HepG2 (cell line): Measurements from ENCODE around the gene MRPL20. TPM values are rescaled to one million over a fixed set of nuclear protein-coding genes. Genes with fewer than 3 reads are reported as not detected.

ENCODE experiments used
- ATAC-seq: fragments of 200-7000 bp; cut with Tn5 transposase; 3 replicates; pipeline ENCODE4 v1.9.1; 2020; ENCODE audit warnings: mild to moderate bottlenecking, moderate library complexity
- BruUV-seq: library from RNA; stranded (reverse); fragments of 400-500 nt; replicated peaks from 2 replicates; lab custom pipeline; 2021; lab: Mats Ljungman, UMichigan
- CTCF ChIA-PET: fragments of 300-600 bp; formaldehyde crosslinking; extraction: SDS; loops from one replicate; lab custom pipeline; 2021; ENCODE audit warnings: low total read pairs, inconsistent platforms, low intra/inter-chr PET ratio; lab: Yijun Ruan, JAX
- POLR2A ChIA-PET: fragments of 350-600 bp; sonication (Branson Sonifier 250); formaldehyde crosslinking; loops from one replicate; lab custom pipeline; 2020; ENCODE audit warnings: antibody characterized with exemption, inconsistent platforms; lab: Yijun Ruan, JAX
- DNase-seq: peaks from one replicate; pipeline ENCODE4 v3.0.0-alpha.2; 2015; ENCODE audit warnings: low spot score
- FAIRE-seq: peaks from 3 replicates; lab custom pipeline; 2011; peaks lifted over from hg19 to GRCh38; lab: Jason Lieb, UNC
- H2AFZ ChIP-seq: one replicate; pipeline ENCODE4 v1.6.1; 2011; ENCODE audit warnings: low read length, inconsistent platforms
- H3K27ac ChIP-seq: fragments of 300-600 bp; 3 replicates; pipeline ENCODE4 v1.8.0; 2011; ENCODE audit warnings: mixed run types, mild to moderate bottlenecking, mixed read lengths, low read length, inconsistent platforms; ENCODE audit not compliant: insufficient read depth; ENCODE audit errors: extremely low read length
- H3K27me3 ChIP-seq, 2 experiments: fragments of 200-600 bp in 1 of 2; 2 replicates in 1 of 2; 3 replicates in 1 of 2; pipeline versions ENCODE4 v1.6.0 to v1.8.0; 2011; ENCODE audit warnings: low read length in 2 of 2, mild to moderate bottlenecking in 2 of 2, moderate library complexity in 2 of 2, inconsistent platforms in 1 of 2; ENCODE audit not compliant: insufficient read depth in 2 of 2, control insufficient read depth in 1 of 2
- H3K36me3 ChIP-seq, 2 experiments: fragments of 200-600 bp in 1 of 2; replicated peaks in 1 of 2; 2 replicates in 1 of 2; 3 replicates in 1 of 2; pipeline versions ENCODE4 v1.5.1 to v1.8.0; 2011; ENCODE audit warnings: low read length in 2 of 2, inconsistent platforms in 1 of 2; ENCODE audit not compliant: insufficient read depth in 2 of 2, control insufficient read depth in 1 of 2
- H3K4me1 ChIP-seq: 2 replicates; pipeline ENCODE4 v1.5.1; 2012; ENCODE audit warnings: low read length, inconsistent platforms; ENCODE audit not compliant: insufficient read depth
- H3K4me2 ChIP-seq: 2 replicates; pipeline ENCODE4 v1.6.0; 2011; ENCODE audit warnings: low read depth, low read length, inconsistent platforms
- H3K4me3 ChIP-seq, 3 experiments: fragments of 200-600 bp in 1 of 3; sonication (generic), shearing (Covaris generic) in 1 of 3; replicated peaks in 1 of 3; 2 replicates each; pipeline ENCODE4 v1.5.1; 2011 to 2016; ENCODE audit warnings: low read length in 3 of 3, inconsistent platforms in 2 of 3, low read depth in 2 of 3, mild to moderate bottlenecking in 2 of 3, control low read depth in 1 of 3, mixed read lengths in 1 of 3; ENCODE audit not compliant: insufficient read depth in 1 of 3
- H3K79me2 ChIP-seq: one replicate; pipeline ENCODE4 v1.6.1; 2011; ENCODE audit warnings: low read length, inconsistent platforms; ENCODE audit not compliant: insufficient read depth
- H3K9ac ChIP-seq: 2 replicates; pipeline ENCODE4 v1.6.0; 2011; ENCODE audit warnings: mild to moderate bottlenecking, low read depth, low read length, inconsistent platforms; ENCODE audit not compliant: insufficient read depth
- H3K9me3 ChIP-seq: 2 replicates; pipeline ENCODE4 v1.5.1; 2012; ENCODE audit warnings: mild to moderate bottlenecking, low read length
- H4K20me1 ChIP-seq: 2 replicates; pipeline ENCODE4 v1.6.0; 2011; ENCODE audit warnings: inconsistent platforms, mild to moderate bottlenecking, low read length, moderate library complexity; ENCODE audit not compliant: insufficient read depth
- AGO2 ChIP-seq: fragments of 200-400 bp; formaldehyde crosslinking; optimal IDR thresholded peaks from 2 replicates; pipeline ENCODE3; 2017; ENCODE audit warnings: mild to moderate bottlenecking, low read depth, low read length, moderate library complexity
- FOSL2 ChIP-seq: sonication (generic); formaldehyde crosslinking; IDR thresholded peaks from 2 replicates; pipeline ENCODE4 v1.4.0; 2020; ENCODE audit warnings: missing genetic modification reagents
- FOXO1 ChIP-seq: sonication (generic); formaldehyde crosslinking; IDR thresholded peaks from 2 replicates; pipeline ENCODE4 v1.4.0; 2020; ENCODE audit warnings: missing genetic modification reagents
- GRHL1 ChIP-seq: sonication (generic); formaldehyde crosslinking; conservative IDR thresholded peaks from 2 replicates; pipeline ENCODE4 v1.8.0; 2022; ENCODE audit warnings: missing genetic modification reagents
- HIVEP1 ChIP-seq: sonication (generic); formaldehyde crosslinking; IDR thresholded peaks from 2 replicates; pipeline ENCODE4 v1.4.0; 2020; ENCODE audit warnings: mild to moderate bottlenecking, missing genetic modification reagents
- HOXA9 ChIP-seq: sonication (generic); formaldehyde crosslinking; IDR thresholded peaks from 2 replicates; pipeline ENCODE4 v1.8.1; 2022; ENCODE audit warnings: missing genetic modification reagents, mild to moderate bottlenecking, moderate library complexity, borderline replicate concordance
- KAT7 ChIP-seq: IDR thresholded peaks from 2 replicates; pipeline ENCODE4 v1.6.1; 2018; ENCODE audit warnings: borderline replicate concordance, missing compliant biosample characterization
- NR2F6 ChIP-seq, 2 experiments: IDR thresholded peaks; 2 replicates each; pipeline ENCODE4 v1.6.1; 2016; ENCODE audit warnings: antibody characterized with exemption in 1 of 2, mild to moderate bottlenecking in 1 of 2
- ZNF205 ChIP-seq: IDR thresholded peaks from 2 replicates; pipeline ENCODE4 v1.6.1; 2018; ENCODE audit warnings: missing biosample characterization, missing genetic modification reagents
- ZNF597 ChIP-seq: sonication (generic); formaldehyde crosslinking; IDR thresholded peaks from 2 replicates; pipeline ENCODE4 v1.5.0; 2020; ENCODE audit warnings: missing genetic modification reagents
- ZNF619 ChIP-seq: sonication (generic); formaldehyde crosslinking; IDR thresholded peaks from 2 replicates; pipeline ENCODE4 v1.4.0; 2020; ENCODE audit warnings: mild to moderate bottlenecking, missing genetic modification reagents
- ZNF687 ChIP-seq: sonication (generic); formaldehyde crosslinking; IDR thresholded peaks from 2 replicates; pipeline ENCODE4 v1.5.1; 2020; ENCODE audit warnings: mild to moderate bottlenecking, missing genetic modification reagents, moderate library complexity
- WGBS: methylation state at CpG from one replicate; pipeline ENCODE4 v1.1.6; 2017; ENCODE audit warnings: low lambda C conversion rate; 5-methylcytosine and 5-hydroxymethylcytosine counted together
- in situ Hi-C: cut with HindIII; loops from 2 replicates; pipeline ENCODE4 v1.10.0; 2017; ENCODE audit warnings: low pct_unique_long_range_greater_than_20kb; ENCODE audit not compliant: extremely low pct_ligation_motif_present
- intact Hi-C: fragments of 100-400 bp; cut with micrococcal nuclease; formaldehyde crosslinking; loops from one replicate; pipeline ENCODE4 v1.10.0; 2022; ENCODE audit not compliant: unreplicated experiment
- polyA plus RNA-seq, 8 experiments: library from polyadenylated mRNA; depleted of rRNA in 3 of 8; stranded (reverse) in 7 of 8; unstranded in 1 of 8; fragments of >200 nt; fragmentation: Illumina TruSeq in 4 of 8; extraction: Trizol in 4 of 8; gene quantifications; 2 replicates each; pipeline versions ENCODE4 v1.2.1 to v1.2.3, GENCODE V29; 2011 to 2016; ENCODE audit warnings: low read depth in 4 of 8, missing spikeins in 1 of 8, mixed read lengths in 1 of 8; ENCODE audit not compliant: insufficient read depth in 1 of 8
- total RNA-seq, 5 experiments: library from RNA; depleted of rRNA; stranded (reverse); fragments of >200 nt; fragmentation: Illumina TruSeq; extraction: Trizol; gene quantifications; 2 replicates each; pipeline ENCODE4 v1.2.3, GENCODE V29; 2016; ENCODE audit warnings: low read depth in 1 of 5
- TF ChIP-seq, protein P1 (sequence below): sonication (generic); formaldehyde crosslinking; IDR thresholded peaks from 2 replicates; pipeline ENCODE4 v1.4.0; 2020; ENCODE audit warnings: missing genetic modification reagents
- TF ChIP-seq, protein P2 (sequence below): sonication (generic); formaldehyde crosslinking; IDR thresholded peaks from 2 replicates; pipeline ENCODE4 v1.4.0; 2020; ENCODE audit warnings: missing genetic modification reagents, borderline replicate concordance

The MRPL20 gene
- total and polyA plus RNA-seq, 2 of the 13 experiments (the other 11 are each of a cell fraction or from before 2014, with no cell fraction given) = 59.2 to 127 TPM

DNA sequence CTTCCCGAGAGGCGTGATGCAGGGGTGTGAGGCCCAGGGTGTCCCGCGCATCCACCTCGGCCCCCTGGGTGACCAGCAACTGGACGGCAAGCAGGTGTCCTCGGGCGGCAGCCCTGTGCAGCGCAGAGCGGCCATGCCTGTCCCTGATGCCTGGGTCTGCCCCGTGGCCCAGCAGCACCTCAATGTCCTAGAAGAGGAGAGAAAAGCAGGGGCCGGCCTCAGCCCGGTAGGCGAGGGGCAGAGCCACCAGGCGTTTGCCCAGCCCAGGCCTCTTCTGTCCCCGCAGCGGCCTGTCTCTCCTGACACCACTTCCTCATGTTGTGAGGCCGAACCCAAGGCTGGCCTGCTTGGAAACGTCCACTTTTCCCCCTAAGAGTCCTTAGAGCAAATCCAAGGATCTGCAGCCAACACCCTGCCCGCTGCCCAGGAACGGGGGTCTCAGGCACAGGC is 12.3 kb upstream of the MRPL20 start:
- FAIRE-seq = no peak
- no peaks in the 10 kb centered on the region for H4K20me1 ChIP-seq
- ChIA-PET POLR2A (interaction anchor here (2.7 to 3.5 kb wide), 2 partner anchors 12 to 18 kb away, joined by 25 to 126 read pairs; no protein-coding TSS in a partner anchor), CTCF (no interaction called here)
- no TSS peak for BruUV-seq
- 48% methylated on average over 5 of the region's 21 CpGs for WGBS
- no peak overlapping the region for H2AFZ ChIP-seq
- in situ Hi-C loops (no loop called here), intact Hi-C loops (no loop called here)
- H3K79me2 ChIP-seq = peaks cover 12% of the 10 kb centered on the region
- peak overlapping the region; percentile 67; the same call in 1 of the 2 replicates for H3K9ac ChIP-seq
- peak; percentile 4; the same call in 1 of the 3 replicates for ATAC-seq
- peak overlapping the region; percentile 44 for H3K27ac ChIP-seq
- no peak for DNase-seq
- no peaks in the 10 kb centered on the region; a peak in 1 of 5 replicates for H3K27me3 ChIP-seq
- H3K9me3 ChIP-seq = no peaks in the 10 kb centered on the region
- H3K4me3 ChIP-seq = peak overlapping the region; percentile 37 to 70 (median 70); a peak in 5 of 6 replicates
- H3K4me2 ChIP-seq = peak overlapping the region; percentile 69
- no peaks in the 10 kb centered on the region for H3K36me3 ChIP-seq
- H3K4me1 ChIP-seq = peaks cover 62% of the 10 kb centered on the region
- TF ChIP-seq FOXO1 = no peak
- peak; percentile 60 for TF ChIP-seq ZNF687
- TF ChIP-seq ZNF205 (CRISPR knock-in tag) = no peak
- TF ChIP-seq, protein P1, sequence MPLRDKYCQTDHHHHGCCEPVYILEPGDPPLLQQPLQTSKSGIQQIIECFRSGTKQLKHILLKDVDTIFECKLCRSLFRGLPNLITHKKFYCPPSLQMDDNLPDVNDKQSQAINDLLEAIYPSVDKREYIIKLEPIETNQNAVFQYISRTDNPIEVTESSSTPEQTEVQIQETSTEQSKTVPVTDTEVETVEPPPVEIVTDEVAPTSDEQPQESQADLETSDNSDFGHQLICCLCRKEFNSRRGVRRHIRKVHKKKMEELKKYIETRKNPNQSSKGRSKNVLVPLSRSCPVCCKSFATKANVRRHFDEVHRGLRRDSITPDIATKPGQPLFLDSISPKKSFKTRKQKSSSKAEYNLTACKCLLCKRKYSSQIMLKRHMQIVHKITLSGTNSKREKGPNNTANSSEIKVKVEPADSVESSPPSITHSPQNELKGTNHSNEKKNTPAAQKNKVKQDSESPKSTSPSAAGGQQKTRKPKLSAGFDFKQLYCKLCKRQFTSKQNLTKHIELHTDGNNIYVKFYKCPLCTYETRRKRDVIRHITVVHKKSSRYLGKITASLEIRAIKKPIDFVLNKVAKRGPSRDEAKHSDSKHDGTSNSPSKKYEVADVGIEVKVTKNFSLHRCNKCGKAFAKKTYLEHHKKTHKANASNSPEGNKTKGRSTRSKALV (CRISPR knock-in tag) = no peak
- no peak for TF ChIP-seq GRHL1
- peak; percentile 45 for TF ChIP-seq AGO2
- TF ChIP-seq ZNF597 (CRISPR knock-in tag) = no peak
- TF ChIP-seq, protein P2, sequence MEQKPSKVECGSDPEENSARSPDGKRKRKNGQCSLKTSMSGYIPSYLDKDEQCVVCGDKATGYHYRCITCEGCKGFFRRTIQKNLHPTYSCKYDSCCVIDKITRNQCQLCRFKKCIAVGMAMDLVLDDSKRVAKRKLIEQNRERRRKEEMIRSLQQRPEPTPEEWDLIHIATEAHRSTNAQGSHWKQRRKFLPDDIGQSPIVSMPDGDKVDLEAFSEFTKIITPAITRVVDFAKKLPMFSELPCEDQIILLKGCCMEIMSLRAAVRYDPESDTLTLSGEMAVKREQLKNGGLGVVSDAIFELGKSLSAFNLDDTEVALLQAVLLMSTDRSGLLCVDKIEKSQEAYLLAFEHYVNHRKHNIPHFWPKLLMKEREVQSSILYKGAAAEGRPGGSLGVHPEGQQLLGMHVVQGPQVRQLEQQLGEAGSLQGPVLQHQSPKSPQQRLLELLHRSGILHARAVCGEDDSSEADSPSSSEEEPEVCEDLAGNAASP (CRISPR knock-in tag) = no peak
- TF ChIP-seq HOXA9 = no peak
- no peak for TF ChIP-seq ZNF619
- no peak for TF ChIP-seq FOSL2 (CRISPR knock-in tag)
- TF ChIP-seq KAT7 (CRISPR knock-in tag) = no peak
- no peak for TF ChIP-seq NR2F6 (IDR thresholded peaks at IDR 0.05)
- TF ChIP-seq NR2F6 (CRISPR knock-in tag; IDR thresholded peaks at IDR 0.05) = no peak
- TF ChIP-seq HIVEP1 = no peak
